GM18858 (cell line): ENCODE results near the gene BMP5.

Experiments
- ATAC-seq: cut with Tn5 transposase; IDR thresholded peaks from one replicate; pipeline ENCODE4 v1.9.1; 2021; ENCODE audit not compliant: unreplicated experiment

The BMP5 gene

GRCh38 chr6:55874316-55874715, 1.1 kb downstream of the BMP5 start:
- no peak for ATAC-seq

- no peak for ATAC-seq
Measured at GRCh38 chr6:55872866-55873265, 2.5 kb downstream of the BMP5 start.

- no peak for ATAC-seq
Measured at GRCh38 chr6:55870181-55870813, 5.1 kb downstream of the BMP5 start.

- no peak for ATAC-seq
Measured at GRCh38 chr6:55869674-55870073, 5.7 kb downstream of the BMP5 start.

- peak; percentile 97 for ATAC-seq
Measured at GRCh38 chr6:55868771-55869479, 6.5 kb downstream of the BMP5 start.

GRCh38 chr6:55868176-55868575, 7.2 kb downstream of the BMP5 start:
- ATAC-seq: no peak

GRCh38 chr6:55866128-55866527, 9.3 kb downstream of the BMP5 start:
- ATAC-seq: no peak

- ATAC-seq: no peak
Measured at GRCh38 chr6:55853008-55854001, 22.1 kb downstream of the BMP5 start.

- no peak for ATAC-seq
Measured at GRCh38 chr6:55841341-55841740, 34.0 kb downstream of the BMP5 start.

- no peak for ATAC-seq
Measured at GRCh38 chr6:55839080-55839479, 36.3 kb downstream of the BMP5 start.

GRCh38 chr6:55836945-55837344, 38.4 kb downstream of the BMP5 start:
- ATAC-seq: no peak

- no peak for ATAC-seq
Measured at GRCh38 chr6:55836481-55836880, 38.9 kb downstream of the BMP5 start.

- no peak for ATAC-seq
Measured at GRCh38 chr6:55835220-55835619, 40.2 kb downstream of the BMP5 start.

- ATAC-seq: peak; percentile 77
Measured at GRCh38 chr6:55833284-55833683, 42.1 kb downstream of the BMP5 start.

GRCh38 chr6:55827818-55828522, 47.4 kb downstream of the BMP5 start:
- ATAC-seq: no peak

GRCh38 chr6:55826941-55827340, 48.4 kb downstream of the BMP5 start:
- ATAC-seq: no peak

- no peak for ATAC-seq
Measured at GRCh38 chr6:55825402-55826051, 49.9 kb downstream of the BMP5 start.

- no peak for ATAC-seq
Measured at GRCh38 chr6:55822815-55823214, 52.6 kb downstream of the BMP5 start.

GRCh38 chr6:55822005-55822404, 53.4 kb downstream of the BMP5 start:
- no peak for ATAC-seq

- ATAC-seq: no peak
Measured at GRCh38 chr6:55820696-55821095, 54.7 kb downstream of the BMP5 start.
